ENCODE results near the gene SMARCD3. TPM values are rescaled to one million over a fixed set of nuclear protein-coding genes. Genes with fewer than 3 reads are reported as not detected.

Gene SMARCD3
- total RNA-seq, 4 donors from 2014 or later = 23.6 to 45.1 (median 39.8) TPM

GRCh38 chr7:151281686-151282085 is 33.2 kb upstream of the SMARCD3 start:
- Histone ChIP-seq H3K4me1 (peaks cover 0 to 10% (median 0%) of the 10 kb centered on the region in 3 donors), H3K27me3 (no peaks in the 10 kb centered on the region), H3K9me3 (no peaks in the 10 kb centered on the region), H3K36me3 (no peaks in the 10 kb centered on the region), H3K27ac (no peak overlapping the region), H3K4me3 (no peak overlapping the region)
- TF ChIP-seq CTCF (IDR thresholded peaks at IDR 0.05) (no peak), POLR2AphosphoS5 (IDR thresholded peaks at IDR 0.05) (no peak), EP300 (IDR thresholded peaks at IDR 0.05) (no peak), POLR2A (IDR thresholded peaks at IDR 0.05) (no peak)
- ATAC-seq = no peak
- 69 to 89% methylated on average over 3 to 6 of the region's 6 CpGs for WGBS, 2 donors (ENCODE audit: low coverage in 1 of 2)

DNA sequence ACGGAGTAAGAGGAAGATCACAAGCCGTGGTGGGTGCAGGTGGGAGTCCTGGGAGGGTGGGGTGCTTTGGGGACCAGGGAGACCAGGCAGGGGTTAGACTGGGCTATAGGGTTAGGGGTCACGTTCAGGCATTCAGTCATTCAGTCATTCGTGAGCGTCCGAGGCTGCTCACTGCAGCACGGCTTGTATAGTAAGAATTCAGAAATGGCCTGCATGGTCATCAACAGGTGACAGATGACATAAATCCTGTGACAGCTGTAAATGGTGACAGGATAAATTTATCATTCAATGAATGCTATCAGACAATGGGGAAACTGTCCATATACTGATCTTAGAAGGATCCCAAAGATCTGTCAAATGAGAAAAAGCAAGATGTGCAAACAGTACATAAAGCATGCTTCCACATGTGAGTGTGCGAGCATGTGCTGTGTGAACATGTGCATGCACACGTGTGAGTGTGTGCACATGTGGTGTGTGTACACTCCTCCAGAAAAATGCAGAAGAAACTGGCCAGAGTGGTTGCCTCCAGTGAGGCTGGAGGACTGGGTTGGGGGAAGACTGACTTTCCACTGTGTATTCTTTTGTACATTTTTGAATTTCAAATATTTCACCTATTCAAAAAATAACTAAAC is 32.0 kb upstream of the SMARCD3 start:
- ATAC-seq = no peak
- 88 to 89% methylated on average over 2 to 3 of the region's 9 CpGs for WGBS, 2 donors (ENCODE audit: low coverage in 1 of 2)
- no peaks in the 10 kb centered on the region for H3K9me3 ChIP-seq

GRCh38 chr7:151279868-151280267 is 31.4 kb upstream of the SMARCD3 start:
- no peak for TF ChIP-seq POLR2AphosphoS5 (IDR thresholded peaks at IDR 0.05)
- TF ChIP-seq POLR2A (IDR thresholded peaks at IDR 0.05) = no peak
- no peak for TF ChIP-seq CTCF (IDR thresholded peaks at IDR 0.05)
- no peak for TF ChIP-seq EP300 (IDR thresholded peaks at IDR 0.05)
- Histone ChIP-seq H3K4me1 (peaks cover 0 to 23% (median 8%) of the 10 kb centered on the region in 3 donors), H3K36me3 (no peaks in the 10 kb centered on the region), H3K27me3 (no peaks in the 10 kb centered on the region), H3K27ac (no peak overlapping the region), H3K4me3 (no peak overlapping the region), H3K9me3 (no peaks in the 10 kb centered on the region)
- WGBS, 2 donors (ENCODE audit: low coverage in 1 of 2) = 73% methylated on average over 4 of the region's 5 CpGs; no CpG with 5 or more reads in 1 of the 2 donors
- ATAC-seq = no peak

More for the DNA sequence above, 32.0 kb upstream of the SMARCD3 start:
- no peaks in the 10 kb centered on the region for H3K36me3 ChIP-seq
- no peaks in the 10 kb centered on the region for H3K27me3 ChIP-seq
- H3K4me3 ChIP-seq = no peak overlapping the region
- H3K27ac ChIP-seq = no peak overlapping the region
- no peak for TF ChIP-seq POLR2A (IDR thresholded peaks at IDR 0.05)
- no peak for TF ChIP-seq EP300 (IDR thresholded peaks at IDR 0.05)
- no peak for TF ChIP-seq CTCF (IDR thresholded peaks at IDR 0.05)
- no peak for TF ChIP-seq POLR2AphosphoS5 (IDR thresholded peaks at IDR 0.05)
- peaks cover 0 to 22% (median 8%) of the 10 kb centered on the region in 3 donors for H3K4me1 ChIP-seq

DNA sequence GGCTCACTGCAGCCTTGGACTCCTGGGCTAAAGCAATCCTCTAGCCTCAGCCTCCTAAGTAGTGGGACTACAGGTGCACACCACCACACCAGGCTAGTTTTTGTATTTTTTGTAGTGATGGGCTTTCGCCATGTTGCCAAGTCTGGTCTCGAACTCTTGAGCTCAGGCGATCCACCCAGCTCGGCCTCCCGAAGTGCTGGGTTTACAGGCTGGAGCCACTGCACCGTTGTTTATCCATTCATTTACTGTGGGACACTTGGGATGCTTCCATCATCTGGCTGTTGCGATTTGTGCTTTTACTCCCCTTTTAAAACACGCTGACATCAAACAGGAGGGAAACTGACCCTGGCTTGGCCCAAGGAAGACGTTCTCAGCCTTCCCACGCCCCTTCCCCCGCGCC is 30.5 kb upstream of the SMARCD3 start:
- Histone ChIP-seq H3K4me1 (peaks cover 0 to 23% (median 8%) of the 10 kb centered on the region in 3 donors), H3K36me3 (no peaks in the 10 kb centered on the region), H3K9me3 (no peaks in the 10 kb centered on the region), H3K4me3 (no peak overlapping the region), H3K27me3 (no peaks in the 10 kb centered on the region), H3K27ac (no peak overlapping the region)
- ATAC-seq = no peak
- TF ChIP-seq EP300 (IDR thresholded peaks at IDR 0.05) (no peak), POLR2A (IDR thresholded peaks at IDR 0.05) (no peak)
- 77 to 80% methylated on average over 7 to 8 of the region's 12 CpGs for WGBS, 2 donors (ENCODE audit: low coverage in 1 of 2)

DNA sequence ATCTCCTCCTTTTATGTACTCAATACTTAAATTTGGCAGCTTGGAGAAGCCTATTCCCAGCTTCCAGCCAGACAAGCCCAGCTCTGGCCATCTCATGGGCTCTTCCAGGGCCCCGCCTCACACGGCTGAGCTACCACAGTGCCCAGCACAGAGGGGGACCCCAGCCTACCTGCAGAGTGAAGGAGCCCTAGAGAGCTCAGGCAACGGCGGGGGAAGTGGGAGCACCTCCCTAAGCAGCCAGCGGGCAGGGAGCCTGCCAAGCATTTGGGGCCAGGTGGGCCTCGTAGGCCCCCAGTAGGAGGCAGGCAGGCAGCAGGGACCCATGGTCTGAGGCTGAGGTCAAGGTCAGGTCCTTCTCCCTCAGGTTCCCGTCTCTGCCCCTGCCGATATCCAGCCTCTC is 29.1 kb upstream of the SMARCD3 start:
- no peaks in the 10 kb centered on the region for H3K9me3 ChIP-seq
- peaks cover 0 to 28% (median 8%) of the 10 kb centered on the region in 3 donors for H3K4me1 ChIP-seq
- no peaks in the 10 kb centered on the region for H3K36me3 ChIP-seq
- ATAC-seq = no peak
- no peak overlapping the region for H3K27ac ChIP-seq
- H3K27me3 ChIP-seq = no peaks in the 10 kb centered on the region
- peak overlapping the region in 1 of 2 donors; percentile 53 for H3K4me3 ChIP-seq
- TF ChIP-seq POLR2A (IDR thresholded peaks at IDR 0.05) (no peak), EP300 (IDR thresholded peaks at IDR 0.05) (no peak), CTCF (IDR thresholded peaks at IDR 0.05) (no peak), POLR2AphosphoS5 (IDR thresholded peaks at IDR 0.05) (no peak)
- WGBS, 2 donors (ENCODE audit: low coverage in 1 of 2) = 81% methylated on average over 2 of the region's 8 CpGs; no CpG with 5 or more reads in 1 of the 2 donors

Data from gastroesophageal sphincter (tissue), 4 donors.